ENCODE measurements around the gene DLGAP1. TPM values are rescaled to one million over a fixed set of nuclear protein-coding genes. Genes with fewer than 3 reads are reported as not detected.

Gene DLGAP1
- total and polyA plus RNA-seq, 10 of the 15 experiments (the other 5 are each of a cell fraction or from before 2014, with no cell fraction given), result 0.23 to 27.6 (median 1.9) TPM

GRCh38 chr18:3947383-3947782 is 507.7 kb downstream of the DLGAP1 start:
- in situ Hi-C loops (cut with MboI) (no loop called here), intact Hi-C loops (cut with micrococcal nuclease; ENCODE audit: unreplicated experiment) (no loop called here)
- Histone ChIP-seq H3K4me2 (ENCODE audit: control insufficient read depth, insufficient read depth) (no peak overlapping the region), H2AFZ (ENCODE audit: control insufficient read depth, low read depth, low read length) (no peak overlapping the region), H3K9ac (ENCODE audit: control insufficient read depth, insufficient read depth, low read length) (no peak overlapping the region), H3K4me3 (no peak overlapping the region), H3K36me3 (ENCODE audit: control insufficient read depth in 2 of 2, insufficient read depth in 2 of 2, low read length in 1 of 2) (no peaks in the 10 kb centered on the region), H3K27me3 (replicated peaks in 1 of 2; ENCODE audit: control insufficient read depth in 2 of 2, insufficient read depth in 2 of 2, low read length in 1 of 2) (no peaks in the 10 kb centered on the region), H3K79me2 (ENCODE audit: control insufficient read depth, insufficient read depth, low read length) (no peaks in the 10 kb centered on the region), H3K9me3 (replicated peaks; ENCODE audit: control insufficient read depth, insufficient read depth, low read length) (no peaks in the 10 kb centered on the region), H3K27ac (ENCODE audit: control insufficient read depth, insufficient read depth) (no peak overlapping the region), H3K4me1 (ENCODE audit: control insufficient read depth, insufficient read depth, low read length) (no peaks in the 10 kb centered on the region), H4K20me1 (ENCODE audit: control insufficient read depth, insufficient read depth) (no peaks in the 10 kb centered on the region)
- DNase-seq (ENCODE audit: low read depth, low spot score) (no peak), ATAC-seq (peak; percentile 80), FAIRE-seq (no peak)
- 10% methylated on average over 3 of the region's 3 CpGs for WGBS (ENCODE audit: insufficient coverage, insufficient replicate concordance, low lambda C conversion rate, missing lambda C conversion rate)
- POLR2A ChIA-PET, result interaction anchor here (0.9 to 1.0 kb wide), 2 partner anchors 10 to 41 kb away, joined by 3 read pairs; no protein-coding TSS in a partner anchor
- RAD21 ChIA-PET (ENCODE audit: unreplicated experiment), result interaction anchor here (1.0 kb wide), 1 partner anchor 27 kb away, joined by 6 read pairs; no protein-coding TSS in a partner anchor
- CTCF ChIA-PET, result interaction anchor here (1.7 kb wide), 1 partner anchor 176 kb away, joined by 6 read pairs; no protein-coding TSS in a partner anchor
- SMC1A ChIA-PET (ENCODE audit: uncharacterized antibody, unreplicated experiment), result interaction anchor here (1.0 to 1.8 kb wide), 4 partner anchors 19 to 130 kb away, joined by 3 to 8 read pairs (median 4); no protein-coding TSS in a partner anchor
- no peak for TF ChIP-seq MYB (IDR thresholded peaks at IDR 0.05; ENCODE audit: borderline replicate concordance, low read depth, low read length)
- peak; percentile 46; the same call in 1 of the 2 replicates for TF ChIP-seq RUNX3 (IDR thresholded peaks at IDR 0.05; ENCODE audit: low read length)
- no peak for TF ChIP-seq NBN (IDR thresholded peaks at IDR 0.05)
- 0 out of 4 replicates have a peak, but pooled peaks of 1 of the 2 experiments have one; percentile 12 for TF ChIP-seq IKZF2 (IDR thresholded peaks at IDR 0.05)
- no peak for TF ChIP-seq ZNF274 (IDR thresholded peaks at IDR 0.05; ENCODE audit: insufficient read depth, insufficient read length)
- peak; percentile 54 for TF ChIP-seq ATF7 (IDR thresholded peaks at IDR 0.05; ENCODE audit: low read depth)
- TF ChIP-seq MTA2 (IDR thresholded peaks at IDR 0.05; ENCODE audit: low read depth), result peak; percentile 25; the same call in 1 of the 2 replicates
- TF ChIP-seq CBX3 (IDR thresholded peaks at IDR 0.05; ENCODE audit: borderline replicate concordance, low read depth), result no peak
- TF ChIP-seq, protein P1, sequence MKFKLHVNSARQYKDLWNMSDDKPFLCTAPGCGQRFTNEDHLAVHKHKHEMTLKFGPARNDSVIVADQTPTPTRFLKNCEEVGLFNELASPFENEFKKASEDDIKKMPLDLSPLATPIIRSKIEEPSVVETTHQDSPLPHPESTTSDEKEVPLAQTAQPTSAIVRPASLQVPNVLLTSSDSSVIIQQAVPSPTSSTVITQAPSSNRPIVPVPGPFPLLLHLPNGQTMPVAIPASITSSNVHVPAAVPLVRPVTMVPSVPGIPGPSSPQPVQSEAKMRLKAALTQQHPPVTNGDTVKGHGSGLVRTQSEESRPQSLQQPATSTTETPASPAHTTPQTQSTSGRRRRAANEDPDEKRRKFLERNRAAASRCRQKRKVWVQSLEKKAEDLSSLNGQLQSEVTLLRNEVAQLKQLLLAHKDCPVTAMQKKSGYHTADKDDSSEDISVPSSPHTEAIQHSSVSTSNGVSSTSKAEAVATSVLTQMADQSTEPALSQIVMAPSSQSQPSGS (IDR thresholded peaks at IDR 0.05; ENCODE audit: low read length), result 0 out of 2 replicates have a peak, but pooled peaks have one; percentile 34
- no TSS peak for BruUV-seq (replicated peaks)
